Liver (tissue), 3 donors: ENCODE measurements around the gene EPC1.

Experiments
- GABPA ChIP-seq, 2 donors: IDR thresholded peaks in 1 of 2; conservative IDR thresholded peaks in 1 of 2; 2 replicates each; pipeline ENCODE4 v1.6.1; 2016; ENCODE audit warnings: antibody characterized with exemption in 2 of 2, mild to moderate bottlenecking in 1 of 2, moderate library complexity in 1 of 2
- HNF4G ChIP-seq: IDR thresholded peaks from 2 replicates; pipeline ENCODE4 v1.6.1; 2016; ENCODE audit warnings: antibody characterized with exemption
- JUND ChIP-seq, 2 donors: IDR thresholded peaks; 2 replicates each; pipeline ENCODE4 v1.6.1; 2016; ENCODE audit warnings: antibody characterized with exemption in 2 of 2
- MAX ChIP-seq: IDR thresholded peaks from 2 replicates; pipeline ENCODE4 v1.6.1; 2016; ENCODE audit warnings: antibody characterized with exemption
- NR2F2 ChIP-seq: IDR thresholded peaks from 2 replicates; pipeline ENCODE4 v1.6.1; 2016; ENCODE audit warnings: antibody characterized with exemption
- RAD21 ChIP-seq, 2 donors: IDR thresholded peaks; 2 replicates each; pipeline ENCODE4 v1.6.1; 2016; ENCODE audit warnings: antibody characterized with exemption in 2 of 2, mild to moderate bottlenecking in 2 of 2
- REST ChIP-seq: IDR thresholded peaks from 2 replicates; pipeline ENCODE4 v1.6.1; 2016; ENCODE audit warnings: antibody characterized with exemption, mild to moderate bottlenecking
- SP1 ChIP-seq: IDR thresholded peaks from 2 replicates; pipeline ENCODE4 v1.6.1; 2018; ENCODE audit warnings: antibody characterized with exemption, mild to moderate bottlenecking
- TAF1 ChIP-seq: conservative IDR thresholded peaks from 2 replicates; pipeline ENCODE4 v1.6.1; 2016; ENCODE audit warnings: antibody characterized with exemption, mild to moderate bottlenecking
- TF ChIP-seq, protein P1 (sequence below): IDR thresholded peaks from 2 replicates; pipeline ENCODE4 v1.6.1; 2016; ENCODE audit warnings: antibody characterized with exemption
- TF ChIP-seq, protein P2 (sequence below): fragments of 150-350 bp; IDR thresholded peaks from 2 replicates; pipeline ENCODE4 v1.5.1; 2017; ENCODE audit warnings: improper control_type of control experiment, low read depth, low read length; ENCODE audit not compliant: missing input control
- TF ChIP-seq, protein P3 (sequence below): IDR thresholded peaks from 2 replicates; pipeline ENCODE4 v1.6.1; 2016; ENCODE audit warnings: antibody characterized with exemption
- donor health status: healthy.
- donor health status: healthy.

GRCh38 chr10:32360241-32360640 is 13.3 kb upstream of the EPC1 start:
- TF ChIP-seq, protein P1, sequence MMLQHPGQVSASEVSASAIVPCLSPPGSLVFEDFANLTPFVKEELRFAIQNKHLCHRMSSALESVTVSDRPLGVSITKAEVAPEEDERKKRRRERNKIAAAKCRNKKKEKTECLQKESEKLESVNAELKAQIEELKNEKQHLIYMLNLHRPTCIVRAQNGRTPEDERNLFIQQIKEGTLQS: no peak
- TF ChIP-seq MAX (no peak), REST (no peak), SP1 (no peak), RAD21 (IDR thresholded peaks at IDR 0.05) (no peak), HNF4G (no peak), GABPA (IDR thresholded peaks at IDR 0.05 in 1 of 2, conservative IDR thresholded peaks at IDR 0.05 in 1 of 2) (no peak), JUND (IDR thresholded peaks at IDR 0.05) (no peak), TAF1 (no peak), NR2F2 (no peak)
- TF ChIP-seq, protein P2, sequence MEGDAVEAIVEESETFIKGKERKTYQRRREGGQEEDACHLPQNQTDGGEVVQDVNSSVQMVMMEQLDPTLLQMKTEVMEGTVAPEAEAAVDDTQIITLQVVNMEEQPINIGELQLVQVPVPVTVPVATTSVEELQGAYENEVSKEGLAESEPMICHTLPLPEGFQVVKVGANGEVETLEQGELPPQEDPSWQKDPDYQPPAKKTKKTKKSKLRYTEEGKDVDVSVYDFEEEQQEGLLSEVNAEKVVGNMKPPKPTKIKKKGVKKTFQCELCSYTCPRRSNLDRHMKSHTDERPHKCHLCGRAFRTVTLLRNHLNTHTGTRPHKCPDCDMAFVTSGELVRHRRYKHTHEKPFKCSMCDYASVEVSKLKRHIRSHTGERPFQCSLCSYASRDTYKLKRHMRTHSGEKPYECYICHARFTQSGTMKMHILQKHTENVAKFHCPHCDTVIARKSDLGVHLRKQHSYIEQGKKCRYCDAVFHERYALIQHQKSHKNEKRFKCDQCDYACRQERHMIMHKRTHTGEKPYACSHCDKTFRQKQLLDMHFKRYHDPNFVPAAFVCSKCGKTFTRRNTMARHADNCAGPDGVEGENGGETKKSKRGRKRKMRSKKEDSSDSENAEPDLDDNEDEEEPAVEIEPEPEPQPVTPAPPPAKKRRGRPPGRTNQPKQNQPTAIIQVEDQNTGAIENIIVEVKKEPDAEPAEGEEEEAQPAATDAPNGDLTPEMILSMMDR: no peak
- TF ChIP-seq, protein P3, sequence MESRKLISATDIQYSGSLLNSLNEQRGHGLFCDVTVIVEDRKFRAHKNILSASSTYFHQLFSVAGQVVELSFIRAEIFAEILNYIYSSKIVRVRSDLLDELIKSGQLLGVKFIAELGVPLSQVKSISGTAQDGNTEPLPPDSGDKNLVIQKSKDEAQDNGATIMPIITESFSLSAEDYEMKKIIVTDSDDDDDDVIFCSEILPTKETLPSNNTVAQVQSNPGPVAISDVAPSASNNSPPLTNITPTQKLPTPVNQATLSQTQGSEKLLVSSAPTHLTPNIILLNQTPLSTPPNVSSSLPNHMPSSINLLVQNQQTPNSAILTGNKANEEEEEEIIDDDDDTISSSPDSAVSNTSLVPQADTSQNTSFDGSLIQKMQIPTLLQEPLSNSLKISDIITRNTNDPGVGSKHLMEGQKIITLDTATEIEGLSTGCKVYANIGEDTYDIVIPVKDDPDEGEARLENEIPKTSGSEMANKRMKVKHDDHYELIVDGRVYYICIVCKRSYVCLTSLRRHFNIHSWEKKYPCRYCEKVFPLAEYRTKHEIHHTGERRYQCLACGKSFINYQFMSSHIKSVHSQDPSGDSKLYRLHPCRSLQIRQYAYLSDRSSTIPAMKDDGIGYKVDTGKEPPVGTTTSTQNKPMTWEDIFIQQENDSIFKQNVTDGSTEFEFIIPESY: no peak
